ENCODE measurements around the gene BNC1. TPM values are rescaled to one million over a fixed set of nuclear protein-coding genes. Genes with fewer than 3 reads are reported as not detected.

BNC1 gene
- total and polyA plus RNA-seq, 4 donors: 0.07 to 0.17 (median 0.14) TPM; not detected in 1

- no peak for TF ChIP-seq SP1 (IDR thresholded peaks at IDR 0.05)
- TF ChIP-seq TAF1 (conservative IDR thresholded peaks at IDR 0.05): no peak
These were observed 69.2 kb downstream of the BNC1 start (continued) for GRCh38 chr15:83215306-83215705.

- H3K27ac ChIP-seq (ENCODE audit: low read depth in 1 of 2, low read length in 2 of 2): no peak overlapping the region
- no peaks in the 10 kb centered on the region for H3K9me3 ChIP-seq (ENCODE audit: control insufficient read depth in 4 of 4, low read length in 3 of 4)
- H3K4me3 ChIP-seq (ENCODE audit: low read depth in 1 of 3, low read length in 3 of 3): no peak overlapping the region
- H3K4me1 ChIP-seq (ENCODE audit: control insufficient read depth in 4 of 4, insufficient read depth in 4 of 4, low read length in 3 of 4): peaks cover 0 to 13% (median 4%) of the 10 kb centered on the region in 4 donors
- peaks cover 0 to 17% (median 1%) of the 10 kb centered on the region in 4 donors for H3K27me3 ChIP-seq (ENCODE audit: control insufficient read depth in 4 of 4, insufficient read depth in 4 of 4, low read length in 3 of 4)
- TF ChIP-seq REST (IDR thresholded peaks at IDR 0.05): no peak
- TF ChIP-seq TAF1 (conservative IDR thresholded peaks at IDR 0.05): no peak
- no peak for TF ChIP-seq NR2F2 (IDR thresholded peaks at IDR 0.05)
- TF ChIP-seq HNF4G (IDR thresholded peaks at IDR 0.05): no peak
- no peak for TF ChIP-seq ZBTB33 (IDR thresholded peaks at IDR 0.05)
- TF ChIP-seq GABPA (IDR thresholded peaks at IDR 0.05 in 1 of 2, conservative IDR thresholded peaks at IDR 0.05 in 1 of 2): no peak
- no peak for TF ChIP-seq SP1 (IDR thresholded peaks at IDR 0.05)
- no peak for TF ChIP-seq CTCF (IDR thresholded peaks at IDR 0.05; ENCODE audit: low read depth, low read length, missing input control)
- TF ChIP-seq JUND (IDR thresholded peaks at IDR 0.05): no peak
- no peak for TF ChIP-seq MAX (IDR thresholded peaks at IDR 0.05)
- TF ChIP-seq FOXA2 (IDR thresholded peaks at IDR 0.05): no peak
- TF ChIP-seq EGR1 (IDR thresholded peaks at IDR 0.05; ENCODE audit: low read depth in 2 of 2): no peak
- TF ChIP-seq RAD21 (IDR thresholded peaks at IDR 0.05): no peak
- TF ChIP-seq ATF3 (IDR thresholded peaks at IDR 0.05): no peak
- TF ChIP-seq YY1 (IDR thresholded peaks at IDR 0.05): no peak
- 69% methylated on average over 3 of the region's 3 CpGs for WGBS
- no peaks in the 10 kb centered on the region for H3K36me3 ChIP-seq (ENCODE audit: control insufficient read depth in 4 of 4, insufficient read depth in 3 of 4, low read depth in 1 of 4, low read length in 3 of 4)
- H3K9ac ChIP-seq (ENCODE audit: low read depth in 1 of 2, low read length in 2 of 2): no peak overlapping the region
- no peak for DNase-seq (ENCODE audit: low spot score)
These were observed 73.8 kb downstream of the BNC1 start for GRCh38 chr15:83210619-83211018.
